GM12878 (cell line): ENCODE results near the gene CPLX1. TPM values are rescaled to one million over a fixed set of nuclear protein-coding genes. Genes with fewer than 3 reads are reported as not detected.
"Not testable (repeated sequence)": the region's sequence is repeated elsewhere in the genome, so short reads cannot be mapped to it uniquely, and the experiment has no call there.

Experiments
- ATAC-seq: fragments of 200-7000 bp; cut with Tn5 transposase; 3 replicates; pipeline ENCODE4 v1.9.1; 2020; ENCODE audit warnings: mild to moderate bottlenecking, moderate library complexity
- BruUV-seq: library from RNA; stranded (reverse); fragments of 400-500 nt; replicated peaks from 2 replicates; lab custom pipeline; 2021; lab: Mats Ljungman, UMichigan
- CTCF ChIA-PET: fragments of 300-600 bp; sonication (Branson Sonifier 250); formaldehyde crosslinking; extraction: SDS; loops from one replicate; lab custom pipeline; 2021; ENCODE audit warnings: inconsistent platforms; lab: Yijun Ruan, JAX
- POLR2A ChIA-PET: fragments of 350-600 bp; formaldehyde crosslinking; extraction: SDS; loops from one replicate; lab custom pipeline; 2021; ENCODE audit warnings: inconsistent platforms; lab: Charles Lee
- RAD21 ChIA-PET: fragments of 300-600 bp; sonication (Branson Sonifier 250); formaldehyde crosslinking; loops from one replicate; lab custom pipeline; 2023; ENCODE audit warnings: antibody characterized with exemption; ENCODE audit not compliant: unreplicated experiment; lab: Charles Lee
- SMC1A ChIA-PET: fragments of 300-600 bp; sonication (Branson Sonifier 250); formaldehyde crosslinking; loops from one replicate; lab custom pipeline; 2023; ENCODE audit not compliant: unreplicated experiment, uncharacterized antibody; lab: Charles Lee
- DNase-seq: peaks from one replicate; pipeline ENCODE4 v3.0.0-alpha.2; 2011; ENCODE audit warnings: low read depth, low spot score
- FAIRE-seq: peaks from 3 replicates; lab custom pipeline; 2011; peaks lifted over from hg19 to GRCh38; lab: Jason Lieb, UNC
- H2AFZ ChIP-seq: 2 replicates; pipeline ENCODE4 v1.6.0; 2011; ENCODE audit warnings: low read depth, low read length, control low read depth; ENCODE audit not compliant: control insufficient read depth
- H3K27ac ChIP-seq: 2 replicates; pipeline ENCODE4 v1.5.1; 2011; ENCODE audit warnings: control low read depth; ENCODE audit not compliant: control insufficient read depth, insufficient read depth
- H3K27me3 ChIP-seq, 2 experiments: replicated peaks in 1 of 2; 2 replicates each; pipeline versions ENCODE4 v1.6.0 to v1.6.1; 2011; ENCODE audit warnings: low read length in 1 of 2; ENCODE audit not compliant: control insufficient read depth in 2 of 2, insufficient read depth in 2 of 2
- H3K36me3 ChIP-seq, 2 experiments: 2 replicates each; pipeline ENCODE4 v1.5.1; 2011; ENCODE audit warnings: low read length in 1 of 2; ENCODE audit not compliant: control insufficient read depth in 2 of 2, insufficient read depth in 2 of 2
- H3K4me1 ChIP-seq: 2 replicates; pipeline ENCODE4 v1.6.1; 2011; ENCODE audit warnings: mild to moderate bottlenecking, low read length, moderate library complexity, mixed read lengths; ENCODE audit not compliant: control insufficient read depth, insufficient read depth
- H3K4me2 ChIP-seq: 2 replicates; pipeline ENCODE4 v1.6.0; 2011; ENCODE audit warnings: control low read depth; ENCODE audit not compliant: control insufficient read depth, insufficient read depth
- H3K4me3 ChIP-seq: fragments of 200-600 bp; sonication (generic); 2 replicates; pipeline ENCODE4 v1.5.1; 2016
- H3K79me2 ChIP-seq: 2 replicates; pipeline ENCODE4 v1.6.0; 2011; ENCODE audit warnings: low read length; ENCODE audit not compliant: control insufficient read depth, insufficient read depth
- H3K9ac ChIP-seq: 2 replicates; pipeline ENCODE4 v1.8.0; 2011; ENCODE audit warnings: low read length, control low read depth, mixed read lengths; ENCODE audit not compliant: control insufficient read depth, insufficient read depth
- H3K9me3 ChIP-seq: replicated peaks from 3 replicates; pipeline ENCODE4 v1.5.1; 2011; ENCODE audit warnings: mild to moderate bottlenecking, low read length; ENCODE audit not compliant: control insufficient read depth, insufficient read depth
- H4K20me1 ChIP-seq: 2 replicates; pipeline ENCODE4 v1.6.0; 2011; ENCODE audit not compliant: control insufficient read depth, insufficient read depth
- CHD2 ChIP-seq: IDR thresholded peaks from 2 replicates; pipeline ENCODE4 v1.6.1; 2011; ENCODE audit warnings: low read depth, low read length, improper control_type of control experiment, borderline replicate concordance
- CREB1 ChIP-seq: IDR thresholded peaks from 2 replicates; pipeline ENCODE4 v1.6.1; 2012; ENCODE audit warnings: low read depth, mild to moderate bottlenecking, inconsistent platforms
- EZH2 ChIP-seq: IDR thresholded peaks from 2 replicates; pipeline ENCODE4 v1.6.1; 2012; ENCODE audit warnings: low read depth, mild to moderate bottlenecking, control low read depth, inconsistent platforms, low read length, borderline replicate concordance; ENCODE audit not compliant: control insufficient read depth
- MYB ChIP-seq: fragments of 150-350 bp; IDR thresholded peaks from 2 replicates; pipeline ENCODE4 v1.6.1; 2014; ENCODE audit warnings: mild to moderate bottlenecking, low read depth, low read length, borderline replicate concordance
- RELA ChIP-seq: fragments of 450-650 bp; IDR thresholded peaks from 2 replicates; pipeline ENCODE4 v1.8.0; 2014; ENCODE audit warnings: borderline replicate concordance; ENCODE audit not compliant: partially characterized antibody
- SMAD1 ChIP-seq: fragments of 450-650 bp; IDR thresholded peaks from 2 replicates; pipeline ENCODE4 v1.6.1; 2018; ENCODE audit warnings: mild to moderate bottlenecking, low read depth; ENCODE audit not compliant: partially characterized antibody
- ZNF24 ChIP-seq: fragments of 450-650 bp; IDR thresholded peaks from 2 replicates; pipeline ENCODE4 v1.6.1; 2017; ENCODE audit warnings: antibody characterized with exemption, mild to moderate bottlenecking
- ZNF622 ChIP-seq: fragments of 450-650 bp; IDR thresholded peaks from 2 replicates; pipeline ENCODE4 v1.6.1; 2017; ENCODE audit warnings: mild to moderate bottlenecking, inconsistent platforms
- WGBS: methylation state at CpG from one replicate; pipeline ENCODE4 v1.1.6; 2016; ENCODE audit warnings: low lambda C conversion rate; ENCODE audit not compliant: insufficient replicate concordance, insufficient coverage; ENCODE audit errors: missing lambda C conversion rate; 5-methylcytosine and 5-hydroxymethylcytosine counted together
- in situ Hi-C: fragments of 300-500 bp; cut with MboI; formaldehyde crosslinking; loops from 9 replicates; pipeline ENCODE4 v1.14.3; 2018; ENCODE audit warnings: mixed read lengths
- intact Hi-C: fragments of 100-400 bp; cut with micrococcal nuclease; formaldehyde crosslinking; loops from one replicate; pipeline ENCODE4 v1.14.2; 2022; ENCODE audit not compliant: unreplicated experiment
- polyA plus RNA-seq, 11 experiments: library from polyadenylated mRNA; depleted of rRNA in 4 of 11; unstranded in 6 of 11; stranded (reverse) in 5 of 11; fragments of >200 nt; fragmentation: Nextera tagmentation in 4 of 11; fragmentation: Illumina TruSeq in 1 of 11; extraction: Ambion mirVana in 4 of 11; extraction: Trizol in 1 of 11; gene quantifications; 1 replicate in 1 of 11; 2 replicates in 10 of 11; pipeline versions ENCODE4 v1.2.1 to v1.2.3, GENCODE V29; 2011 to 2016; ENCODE audit warnings: inconsistent platforms in 2 of 11, missing spikeins in 2 of 11, low read depth in 1 of 11
- total RNA-seq, 4 experiments: library from RNA; depleted of rRNA in 3 of 4; stranded (reverse); fragments of >200 nt in 3 of 4; fragmentation: Illumina TruSeq in 1 of 4; extraction: Trizol in 1 of 4; gene quantifications; 2 replicates each; pipeline versions ENCODE4 v1.2.1 to v1.2.3, GENCODE V29; 2013 to 2021
- TF ChIP-seq, protein P1 (sequence below): fragments of 450-650 bp; IDR thresholded peaks from 2 replicates; pipeline ENCODE4 v1.6.1; 2017; ENCODE audit warnings: mild to moderate bottlenecking, low read depth, inconsistent platforms; ENCODE audit not compliant: poor library complexity, severe bottlenecking
- TF ChIP-seq, protein P2 (sequence below): IDR thresholded peaks from 2 replicates; pipeline ENCODE4 v1.6.1; 2011; ENCODE audit warnings: borderline replicate concordance, low read depth, mild to moderate bottlenecking, moderate library complexity, low read length; ENCODE audit not compliant: insufficient read depth, poor library complexity, severe bottlenecking

The CPLX1 gene
- total and polyA plus RNA-seq, 10 of the 15 experiments (the other 5 are each of a cell fraction or from before 2014, with no cell fraction given), result 0.04 to 1.2 (median 0.13) TPM; not detected in 5

DNA sequence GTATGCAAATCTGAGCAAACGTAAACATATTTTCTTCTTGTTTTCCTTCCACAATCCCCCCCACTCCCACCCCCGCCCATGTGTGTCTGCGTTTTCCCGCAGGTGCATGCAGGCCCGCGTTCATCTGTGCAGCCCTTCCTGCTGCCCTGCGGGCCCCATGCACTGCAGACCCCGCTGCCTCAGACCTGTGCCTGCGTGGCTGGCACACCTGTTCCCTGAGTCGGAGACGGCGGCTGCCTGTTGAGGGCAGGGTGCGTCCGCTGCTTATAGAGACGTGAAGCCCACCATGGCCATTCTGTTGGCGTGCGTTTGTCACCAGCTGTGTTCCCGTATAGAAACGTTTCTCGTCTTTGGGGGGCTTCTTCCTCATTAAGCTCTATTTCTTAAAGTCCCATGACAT lies 68.8 kb downstream of the CPLX1 start (continued):
- TF ChIP-seq, protein P1, sequence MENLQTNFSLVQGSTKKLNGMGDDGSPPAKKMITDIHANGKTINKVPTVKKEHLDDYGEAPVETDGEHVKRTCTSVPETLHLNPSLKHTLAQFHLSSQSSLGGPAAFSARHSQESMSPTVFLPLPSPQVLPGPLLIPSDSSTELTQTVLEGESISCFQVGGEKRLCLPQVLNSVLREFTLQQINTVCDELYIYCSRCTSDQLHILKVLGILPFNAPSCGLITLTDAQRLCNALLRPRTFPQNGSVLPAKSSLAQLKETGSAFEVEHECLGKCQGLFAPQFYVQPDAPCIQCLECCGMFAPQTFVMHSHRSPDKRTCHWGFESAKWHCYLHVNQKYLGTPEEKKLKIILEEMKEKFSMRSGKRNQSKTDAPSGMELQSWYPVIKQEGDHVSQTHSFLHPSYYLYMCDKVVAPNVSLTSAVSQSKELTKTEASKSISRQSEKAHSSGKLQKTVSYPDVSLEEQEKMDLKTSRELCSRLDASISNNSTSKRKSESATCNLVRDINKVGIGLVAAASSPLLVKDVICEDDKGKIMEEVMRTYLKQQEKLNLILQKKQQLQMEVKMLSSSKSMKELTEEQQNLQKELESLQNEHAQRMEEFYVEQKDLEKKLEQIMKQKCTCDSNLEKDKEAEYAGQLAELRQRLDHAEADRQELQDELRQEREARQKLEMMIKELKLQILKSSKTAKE, result no peak

DNA sequence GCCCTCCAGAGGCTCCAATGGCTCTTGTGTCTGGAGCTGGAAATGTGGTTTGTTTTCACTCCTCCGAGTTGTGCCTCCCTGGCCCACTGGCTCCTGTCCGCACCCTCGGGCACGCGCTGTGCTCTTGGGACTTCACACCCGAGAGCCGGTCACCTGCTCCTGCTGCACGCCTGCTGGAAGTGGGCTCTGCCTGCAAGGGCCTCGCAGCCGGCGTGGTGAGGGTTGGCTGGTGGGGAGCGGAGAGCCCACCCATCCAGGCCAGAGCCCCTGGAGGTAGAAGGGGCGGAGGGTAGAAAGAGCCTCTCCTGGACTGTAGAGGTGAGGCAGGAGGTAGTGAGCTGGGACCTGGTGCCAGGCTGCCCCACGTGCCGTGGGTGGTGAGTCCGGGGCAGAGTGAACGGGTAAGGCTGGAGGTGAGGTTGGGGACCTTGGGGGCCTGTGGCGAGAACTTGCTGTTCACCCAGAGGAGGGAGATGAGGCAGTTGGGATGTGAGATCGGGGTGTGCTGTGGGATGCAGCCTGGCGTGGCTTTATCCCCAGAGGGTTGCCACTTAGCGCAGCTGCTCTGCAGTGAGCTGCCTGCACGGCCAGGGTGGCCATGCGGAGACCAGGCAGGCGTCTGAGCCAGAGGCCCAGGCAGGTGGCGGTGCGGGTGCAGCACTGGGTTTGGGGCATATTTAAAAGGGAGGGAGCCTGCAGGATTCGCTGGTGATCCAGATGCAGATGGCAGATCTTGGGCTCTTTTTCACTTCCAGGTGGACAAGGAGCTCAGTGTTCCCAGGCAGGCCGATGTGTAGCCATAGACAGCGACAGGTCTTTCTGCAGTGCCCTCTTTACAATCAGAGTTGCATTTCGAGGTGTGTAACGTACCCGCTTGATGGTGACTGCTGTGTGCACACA lies 71.5 kb downstream of the CPLX1 start:
- intact Hi-C loops (no loop called here), in situ Hi-C loops (no loop called here)
- peaks cover 4 to 19% of the 10 kb centered on the region in 2 experiments; a peak in 3 of 4 replicates for H3K36me3 ChIP-seq
- BruUV-seq, result no TSS peak
- CTCF ChIA-PET, result no interaction called here
- no peak for DNase-seq
- no peak for ATAC-seq
- FAIRE-seq, result no peak
- H2AFZ ChIP-seq, result no peak overlapping the region
- no peaks in the 10 kb centered on the region for H3K79me2 ChIP-seq
- H3K27ac ChIP-seq, result no peak overlapping the region
- SMC1A ChIA-PET, result no interaction called here
- no peak overlapping the region for H3K9ac ChIP-seq
- 95% methylated on average over 32 of the region's 32 CpGs for WGBS
- no peaks in the 10 kb centered on the region for H4K20me1 ChIP-seq
- no peak overlapping the region for H3K4me3 ChIP-seq
- TF ChIP-seq SMAD1 (no peak), ZNF24 (no peak), MYB (no peak), RELA (no peak), CHD2 (no peak), CREB1 (no peak), EZH2 (no peak), ZNF622 (no peak)
- TF ChIP-seq, protein P2, sequence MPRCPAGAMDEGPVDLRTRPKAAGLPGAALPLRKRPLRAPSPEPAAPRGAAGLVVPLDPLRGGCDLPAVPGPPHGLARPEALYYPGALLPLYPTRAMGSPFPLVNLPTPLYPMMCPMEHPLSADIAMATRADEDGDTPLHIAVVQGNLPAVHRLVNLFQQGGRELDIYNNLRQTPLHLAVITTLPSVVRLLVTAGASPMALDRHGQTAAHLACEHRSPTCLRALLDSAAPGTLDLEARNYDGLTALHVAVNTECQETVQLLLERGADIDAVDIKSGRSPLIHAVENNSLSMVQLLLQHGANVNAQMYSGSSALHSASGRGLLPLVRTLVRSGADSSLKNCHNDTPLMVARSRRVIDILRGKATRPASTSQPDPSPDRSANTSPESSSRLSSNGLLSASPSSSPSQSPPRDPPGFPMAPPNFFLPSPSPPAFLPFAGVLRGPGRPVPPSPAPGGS, result no peak
- TF ChIP-seq, all 136 proteins: peak for 0
- H3K9me3 ChIP-seq, result no peaks in the 10 kb centered on the region
- H3K4me1 ChIP-seq, result no peaks in the 10 kb centered on the region
- no peak overlapping the region for H3K4me2 ChIP-seq
- POLR2A ChIA-PET, result no interaction called here
- H3K27me3 ChIP-seq, result no peaks in the 10 kb centered on the region
- RAD21 ChIA-PET, result interaction anchor here (1.1 kb wide), 1 partner anchor 233 kb away, joined by 3 read pairs; the partner anchor contains the start of gene IDUA

DNA sequence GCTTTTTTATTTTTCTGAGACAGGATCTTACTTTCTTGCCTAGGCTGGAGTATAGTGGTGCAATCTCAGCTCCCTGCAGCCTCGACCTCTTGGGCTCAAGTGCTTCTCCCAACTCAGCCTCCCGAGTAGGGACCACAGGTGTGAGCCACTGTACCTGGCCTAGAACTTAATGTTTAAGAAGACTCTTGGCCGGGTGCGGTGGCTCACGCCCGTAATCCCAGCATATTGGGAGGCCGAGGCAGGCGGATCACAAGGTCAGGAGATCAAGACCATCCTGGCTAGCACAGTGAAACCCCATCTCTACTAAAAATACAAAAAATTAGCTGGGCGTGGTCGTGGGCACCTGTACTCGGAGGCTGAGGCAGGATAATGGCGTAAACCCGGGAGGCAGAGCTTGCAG lies 72.7 kb downstream of the CPLX1 start:
- POLR2A ChIA-PET, result not testable (repeated sequence)
- CTCF ChIA-PET, result interaction anchor here (1.7 kb wide), 1 partner anchor 11 kb away, joined by 8 read pairs; no protein-coding TSS in a partner anchor

More for the DNA sequence above, 72.7 kb downstream of the CPLX1 start:
- DNase-seq, H3K4me1 ChIP-seq, SMC1A ChIA-PET, FAIRE-seq, BruUV-seq, H3K79me2 ChIP-seq, ATAC-seq, H4K20me1 ChIP-seq, intact Hi-C loops, H3K4me2 ChIP-seq, H3K9me3 ChIP-seq, in situ Hi-C loops, H3K27ac ChIP-seq, H3K27me3 ChIP-seq, H3K9ac ChIP-seq, H3K4me3 ChIP-seq, H2AFZ ChIP-seq: not testable (repeated sequence)
- RAD21 ChIA-PET, result interaction anchor here (0.6 kb wide), 1 partner anchor 561 kb away, joined by 3 read pairs; no protein-coding TSS in a partner anchor
- H3K36me3 ChIP-seq, result peaks cover 10 to 19% of the 10 kb centered on the region in 2 experiments; a peak in 3 of 4 replicates
- WGBS, result 96% methylated on average over 9 of the region's 13 CpGs
